Retinal pigment epithelial cell (primary cell): ENCODE results near the gene CLEC16A.

Experiments used
- DNase-seq: peaks from one replicate; pipeline ENCODE4 v3.0.0-alpha.2; 2010; ENCODE audit warnings: low read depth
- H3K4me3 ChIP-seq: 2 replicates; pipeline ENCODE4 v1.5.1; 2011; ENCODE audit warnings: mild to moderate bottlenecking, low read length, control low read depth, moderate library complexity
- CTCF ChIP-seq: conservative IDR thresholded peaks from 2 replicates; pipeline ENCODE4 v1.5.1; 2011; ENCODE audit warnings: low read depth, low read length, control low read depth, inconsistent platforms

The CLEC16A gene

DNA sequence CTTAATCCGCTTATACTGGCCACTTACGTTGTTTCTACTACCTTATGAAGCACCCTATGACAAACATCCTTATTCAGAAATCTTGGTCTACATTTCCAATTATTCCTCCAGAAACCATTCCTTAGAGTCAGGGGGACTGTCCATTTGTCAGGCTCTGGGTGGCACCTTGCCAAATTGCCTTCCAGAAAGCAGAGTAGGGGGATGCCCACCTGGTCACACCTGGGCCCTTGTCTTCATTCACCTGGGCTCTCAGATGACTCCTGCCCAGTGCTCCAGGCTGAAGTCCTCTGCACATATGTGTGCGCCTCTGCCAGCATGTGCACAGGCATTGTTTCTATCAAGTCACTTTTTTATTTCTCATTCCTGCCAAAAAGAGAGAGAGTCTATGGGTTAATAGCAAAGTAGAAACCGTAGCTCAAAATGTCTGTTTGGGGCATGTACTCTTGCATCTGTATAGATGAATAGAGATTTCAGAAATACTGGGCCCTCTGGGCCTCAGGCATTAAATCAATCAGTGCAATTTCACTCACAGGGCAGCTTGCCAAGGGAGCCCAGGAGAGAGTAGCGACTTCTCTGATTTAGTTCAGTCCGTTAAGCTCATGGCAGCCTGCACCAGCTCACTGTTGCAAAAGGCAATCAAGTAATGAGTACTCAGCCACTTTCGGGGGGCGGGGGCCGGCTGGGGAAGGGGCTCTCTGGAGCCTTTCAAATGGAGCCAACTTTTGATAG, 207.0 kb downstream of the CLEC16A start:
- no peak overlapping the region for H3K4me3 ChIP-seq
- no peak for TF ChIP-seq CTCF
- DNase-seq = no peak

DNA sequence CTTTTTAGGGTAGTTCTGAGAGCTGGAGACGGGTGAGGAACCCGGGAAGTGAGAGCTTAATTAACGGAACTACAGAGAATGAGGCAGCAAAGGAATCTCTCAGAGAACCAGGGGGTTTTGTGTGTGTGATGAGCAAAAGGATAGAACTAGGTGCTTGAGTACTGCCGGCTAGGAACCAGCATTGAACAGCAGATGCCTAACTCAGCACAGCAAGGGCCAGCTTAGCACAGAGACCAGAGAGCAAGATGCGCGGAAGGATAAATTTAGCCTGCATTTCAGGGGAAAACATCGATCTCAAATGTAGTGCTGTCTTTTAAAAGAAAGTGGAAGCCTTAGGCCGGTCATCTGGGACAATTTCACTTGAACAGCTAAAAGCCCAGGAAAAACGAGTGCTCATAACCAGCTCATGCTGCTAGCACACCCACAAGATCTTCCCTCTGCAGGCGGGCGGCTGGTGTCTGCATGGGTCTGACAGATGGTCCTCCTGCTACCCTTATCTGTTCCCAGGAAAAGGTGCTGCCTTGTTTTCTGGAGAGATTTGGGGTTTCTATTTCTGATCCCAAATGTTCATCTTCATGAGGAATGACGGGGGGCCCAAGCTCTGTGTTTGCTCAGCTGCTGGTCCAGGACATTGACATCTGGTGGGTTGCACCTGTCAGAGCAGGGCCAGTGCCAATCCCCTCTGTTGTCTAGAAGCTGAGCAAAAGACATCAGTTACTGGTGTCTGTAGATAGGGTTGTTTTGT, 207.7 kb downstream of the CLEC16A start:
- no peak for DNase-seq
- no peak for TF ChIP-seq CTCF
- H3K4me3 ChIP-seq = no peak overlapping the region

DNA sequence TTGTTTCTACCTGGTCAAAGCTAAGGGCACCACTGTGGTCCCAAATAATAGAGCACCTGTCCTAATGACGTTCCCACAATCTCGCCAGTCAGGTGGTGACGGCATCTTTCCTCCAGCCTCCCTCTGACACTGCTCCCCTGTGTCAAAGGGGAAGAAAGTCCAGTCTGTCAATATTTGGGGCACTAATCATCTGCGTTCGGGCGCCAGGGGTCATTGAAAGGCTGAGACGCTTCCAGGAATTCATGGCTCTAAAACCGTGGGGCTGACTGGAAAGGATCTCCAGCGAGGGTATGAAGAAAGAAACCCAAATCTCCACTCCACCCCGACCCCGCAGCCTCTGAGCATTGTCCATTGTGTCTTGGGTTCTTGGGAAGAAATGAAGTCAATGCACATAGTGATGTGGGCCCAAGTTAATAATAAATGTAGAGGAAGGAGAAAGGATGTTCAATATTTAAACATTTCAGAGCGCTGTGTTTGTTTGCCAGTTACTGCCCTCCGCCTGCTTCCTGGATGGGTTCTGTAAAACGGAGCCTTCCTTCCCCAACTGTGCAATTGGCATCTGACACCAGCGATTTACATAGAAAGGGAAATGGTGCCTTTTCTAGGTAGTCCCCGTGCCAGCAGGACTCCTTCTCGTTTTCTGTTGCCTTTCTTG, 208.4 kb downstream of the CLEC16A start:
- no peak overlapping the region for H3K4me3 ChIP-seq
- no peak for DNase-seq
- TF ChIP-seq CTCF = no peak

DNA sequence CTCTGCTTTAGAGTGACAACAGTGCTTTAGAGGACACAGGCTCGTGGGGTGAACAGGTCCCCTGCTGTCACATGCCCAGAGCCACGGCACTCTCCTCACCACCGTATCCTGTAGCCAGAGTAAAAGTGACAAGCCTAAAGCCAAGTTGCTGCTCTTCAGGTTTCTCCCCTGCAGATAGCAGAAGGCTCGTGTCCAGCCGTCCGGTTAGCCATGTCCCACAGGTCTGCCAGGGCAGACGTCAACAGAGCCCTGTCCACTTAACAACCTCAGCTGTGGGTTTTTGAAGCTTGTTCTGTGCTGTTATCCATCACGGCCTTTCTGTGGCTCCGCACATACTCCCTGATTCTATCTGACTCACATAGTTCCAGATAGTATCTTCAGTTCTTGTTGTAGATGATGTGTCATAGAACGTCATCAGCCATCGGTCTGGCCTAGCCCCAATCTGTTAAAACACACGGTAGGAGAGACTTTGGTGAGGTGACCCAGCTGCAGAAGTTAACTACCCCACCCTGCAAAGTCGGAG, 211.0 kb downstream of the CLEC16A start:
- no peak overlapping the region for H3K4me3 ChIP-seq
- DNase-seq = no peak
- TF ChIP-seq CTCF = no peak

DNA sequence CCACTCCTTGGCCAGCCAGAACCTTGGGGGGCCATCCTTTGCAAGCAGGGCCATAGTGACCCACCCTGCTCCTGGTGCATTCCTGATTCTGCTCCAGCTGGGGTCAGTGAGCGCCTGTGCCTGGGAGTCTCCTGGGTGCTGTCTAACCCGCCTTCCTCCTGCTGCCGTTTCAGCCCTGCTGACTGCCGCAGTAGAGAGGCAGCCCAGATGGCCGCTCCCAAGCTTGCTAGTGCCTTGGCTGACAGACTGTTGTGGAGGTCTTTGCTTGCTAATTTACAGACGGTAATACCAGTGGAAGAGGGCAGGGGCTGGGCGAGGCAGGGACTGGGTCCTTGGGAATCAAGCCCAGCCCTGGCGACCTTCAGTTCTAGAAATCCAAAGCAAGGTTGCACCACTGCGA, 212.0 kb downstream of the CLEC16A start:
- DNase-seq = no peak
- no peak for TF ChIP-seq CTCF
- no peak overlapping the region for H3K4me3 ChIP-seq

DNA sequence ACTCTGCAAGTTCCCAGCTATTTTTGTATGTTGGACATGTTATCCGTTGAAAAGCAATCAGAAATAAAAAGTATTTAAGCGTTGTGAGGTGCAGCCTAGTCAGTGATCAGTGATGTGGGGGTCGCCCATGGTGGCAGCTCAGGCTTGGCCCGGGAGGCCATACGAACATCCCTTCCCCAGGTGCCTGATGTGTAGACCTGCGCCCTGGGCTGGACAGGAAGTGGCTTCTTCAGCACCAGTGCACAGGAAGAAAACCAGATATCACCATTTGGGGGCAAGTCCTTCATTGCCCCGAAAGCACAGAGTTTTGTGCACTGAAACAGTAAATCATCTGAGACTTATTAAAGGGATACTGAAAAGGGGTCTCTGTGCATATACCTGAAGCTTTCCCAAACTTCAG, 212.8 kb downstream of the CLEC16A start:
- TF ChIP-seq CTCF = no peak
- no peak for DNase-seq
- no peak overlapping the region for H3K4me3 ChIP-seq
